ENCODE results near the gene NCAN.

NCAN gene

DNA sequence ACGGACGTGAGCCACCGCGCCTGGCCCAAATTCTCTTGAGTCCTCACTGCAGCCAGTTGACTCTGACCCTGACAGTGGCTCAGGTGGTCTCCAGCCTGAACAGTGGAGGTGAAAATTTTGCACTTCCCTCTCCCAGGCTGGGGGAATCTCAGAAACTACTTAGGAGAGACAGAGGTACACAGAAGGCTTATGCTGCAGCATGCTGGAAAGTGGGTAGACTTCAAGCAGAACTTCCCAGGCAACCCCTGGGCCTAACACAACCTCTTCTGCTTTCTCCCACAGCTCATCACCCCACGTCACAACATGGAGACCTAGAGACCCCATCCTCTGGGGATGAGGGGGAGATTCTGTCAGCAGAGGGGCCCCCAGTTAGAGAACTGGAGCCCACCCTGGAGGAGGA is 14.4 kb downstream of the NCAN start:
- TF ChIP-seq ZBTB7A (IDR thresholded peaks at IDR 0.05; ENCODE audit: low read depth) = no peak
- no peak for TF ChIP-seq EP300 (IDR thresholded peaks at IDR 0.05; ENCODE audit: borderline replicate concordance)
- no peak for TF ChIP-seq FOXM1 (IDR thresholded peaks at IDR 0.05; ENCODE audit: borderline replicate concordance, low read depth)
- TF ChIP-seq, protein P1, sequence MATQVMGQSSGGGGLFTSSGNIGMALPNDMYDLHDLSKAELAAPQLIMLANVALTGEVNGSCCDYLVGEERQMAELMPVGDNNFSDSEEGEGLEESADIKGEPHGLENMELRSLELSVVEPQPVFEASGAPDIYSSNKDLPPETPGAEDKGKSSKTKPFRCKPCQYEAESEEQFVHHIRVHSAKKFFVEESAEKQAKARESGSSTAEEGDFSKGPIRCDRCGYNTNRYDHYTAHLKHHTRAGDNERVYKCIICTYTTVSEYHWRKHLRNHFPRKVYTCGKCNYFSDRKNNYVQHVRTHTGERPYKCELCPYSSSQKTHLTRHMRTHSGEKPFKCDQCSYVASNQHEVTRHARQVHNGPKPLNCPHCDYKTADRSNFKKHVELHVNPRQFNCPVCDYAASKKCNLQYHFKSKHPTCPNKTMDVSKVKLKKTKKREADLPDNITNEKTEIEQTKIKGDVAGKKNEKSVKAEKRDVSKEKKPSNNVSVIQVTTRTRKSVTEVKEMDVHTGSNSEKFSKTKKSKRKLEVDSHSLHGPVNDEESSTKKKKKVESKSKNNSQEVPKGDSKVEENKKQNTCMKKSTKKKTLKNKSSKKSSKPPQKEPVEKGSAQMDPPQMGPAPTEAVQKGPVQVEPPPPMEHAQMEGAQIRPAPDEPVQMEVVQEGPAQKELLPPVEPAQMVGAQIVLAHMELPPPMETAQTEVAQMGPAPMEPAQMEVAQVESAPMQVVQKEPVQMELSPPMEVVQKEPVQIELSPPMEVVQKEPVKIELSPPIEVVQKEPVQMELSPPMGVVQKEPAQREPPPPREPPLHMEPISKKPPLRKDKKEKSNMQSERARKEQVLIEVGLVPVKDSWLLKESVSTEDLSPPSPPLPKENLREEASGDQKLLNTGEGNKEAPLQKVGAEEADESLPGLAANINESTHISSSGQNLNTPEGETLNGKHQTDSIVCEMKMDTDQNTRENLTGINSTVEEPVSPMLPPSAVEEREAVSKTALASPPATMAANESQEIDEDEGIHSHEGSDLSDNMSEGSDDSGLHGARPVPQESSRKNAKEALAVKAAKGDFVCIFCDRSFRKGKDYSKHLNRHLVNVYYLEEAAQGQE (IDR thresholded peaks at IDR 0.05; ENCODE audit: low read depth) = no peak
- TF ChIP-seq TAF1 (IDR thresholded peaks at IDR 0.05; ENCODE audit: low read depth) = no peak
- TF ChIP-seq, protein P2, sequence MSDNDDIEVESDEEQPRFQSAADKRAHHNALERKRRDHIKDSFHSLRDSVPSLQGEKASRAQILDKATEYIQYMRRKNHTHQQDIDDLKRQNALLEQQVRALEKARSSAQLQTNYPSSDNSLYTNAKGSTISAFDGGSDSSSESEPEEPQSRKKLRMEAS (IDR thresholded peaks at IDR 0.05) = no peak
- TF ChIP-seq TCF12 (IDR thresholded peaks at IDR 0.05; ENCODE audit: low read depth) = no peak
- TF ChIP-seq RAD21 (IDR thresholded peaks at IDR 0.05; ENCODE audit: low read depth) = no peak
- TF ChIP-seq YY1 (IDR thresholded peaks at IDR 0.05; ENCODE audit: low read depth) = no peak
- TF ChIP-seq NFIC (IDR thresholded peaks at IDR 0.05) = no peak
- no peak for TF ChIP-seq TEAD4 (IDR thresholded peaks at IDR 0.05)
- TF ChIP-seq CREB1 (IDR thresholded peaks at IDR 0.05; ENCODE audit: low read depth) = no peak
- no peak for TF ChIP-seq CEBPB (IDR thresholded peaks at IDR 0.05)
- TF ChIP-seq, protein P3, sequence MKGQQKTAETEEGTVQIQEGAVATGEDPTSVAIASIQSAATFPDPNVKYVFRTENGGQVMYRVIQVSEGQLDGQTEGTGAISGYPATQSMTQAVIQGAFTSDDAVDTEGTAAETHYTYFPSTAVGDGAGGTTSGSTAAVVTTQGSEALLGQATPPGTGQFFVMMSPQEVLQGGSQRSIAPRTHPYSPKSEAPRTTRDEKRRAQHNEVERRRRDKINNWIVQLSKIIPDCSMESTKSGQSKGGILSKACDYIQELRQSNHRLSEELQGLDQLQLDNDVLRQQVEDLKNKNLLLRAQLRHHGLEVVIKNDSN (IDR thresholded peaks at IDR 0.05) = no peak

DNA sequence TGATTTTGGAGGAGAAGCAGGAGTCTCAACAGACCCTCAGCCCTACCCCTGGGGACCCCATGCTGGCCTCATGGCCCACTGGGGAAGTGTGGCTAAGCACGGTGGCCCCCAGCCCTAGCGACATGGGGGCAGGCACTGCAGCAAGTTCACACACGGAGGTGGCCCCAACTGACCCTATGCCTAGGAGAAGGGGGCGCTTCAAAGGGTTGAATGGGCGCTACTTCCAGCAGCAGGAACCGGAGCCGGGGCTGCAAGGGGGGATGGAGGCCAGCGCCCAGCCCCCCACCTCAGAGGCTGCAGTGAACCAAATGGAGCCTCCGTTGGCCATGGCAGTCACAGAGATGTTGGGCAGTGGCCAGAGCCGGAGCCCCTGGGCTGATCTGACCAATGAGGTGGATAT is 14.9 kb downstream of the NCAN start:
- TF ChIP-seq TAF1 (IDR thresholded peaks at IDR 0.05; ENCODE audit: low read depth) (no peak), NFIC (IDR thresholded peaks at IDR 0.05) (no peak), CREB1 (IDR thresholded peaks at IDR 0.05; ENCODE audit: low read depth) (no peak), YY1 (IDR thresholded peaks at IDR 0.05; ENCODE audit: low read depth) (no peak), ZBTB7A (IDR thresholded peaks at IDR 0.05; ENCODE audit: low read depth) (no peak), EP300 (IDR thresholded peaks at IDR 0.05; ENCODE audit: borderline replicate concordance) (no peak), TEAD4 (IDR thresholded peaks at IDR 0.05) (no peak), CEBPB (IDR thresholded peaks at IDR 0.05) (no peak), FOXM1 (IDR thresholded peaks at IDR 0.05; ENCODE audit: borderline replicate concordance, low read depth) (no peak), EGR1 (IDR thresholded peaks at IDR 0.05) (no peak)
- TF ChIP-seq, protein P2 (IDR thresholded peaks at IDR 0.05) = no peak
- TF ChIP-seq, protein P1 (IDR thresholded peaks at IDR 0.05; ENCODE audit: low read depth) = no peak

DNA sequence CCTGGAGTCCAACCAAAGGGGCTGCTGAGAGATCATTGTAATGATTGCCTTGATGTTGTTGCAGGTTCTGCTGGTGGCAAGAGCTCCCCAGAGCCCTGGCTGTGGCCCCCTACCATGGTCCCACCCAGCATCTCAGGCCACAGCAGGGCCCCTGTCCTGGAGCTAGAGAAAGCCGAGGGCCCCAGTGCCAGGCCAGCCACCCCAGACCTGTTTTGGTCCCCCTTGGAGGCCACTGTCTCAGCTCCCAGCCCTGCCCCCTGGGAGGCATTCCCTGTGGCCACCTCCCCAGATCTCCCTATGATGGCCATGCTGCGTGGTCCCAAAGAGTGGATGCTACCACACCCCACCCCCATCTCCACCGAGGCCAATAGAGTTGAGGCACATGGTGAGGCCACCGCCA is 15.5 kb downstream of the NCAN start:
- TF ChIP-seq RAD21 (IDR thresholded peaks at IDR 0.05; ENCODE audit: low read depth) (no peak), TCF12 (IDR thresholded peaks at IDR 0.05; ENCODE audit: low read depth) (no peak), EP300 (IDR thresholded peaks at IDR 0.05; ENCODE audit: borderline replicate concordance) (no peak), YY1 (IDR thresholded peaks at IDR 0.05; ENCODE audit: low read depth) (no peak), CREB1 (IDR thresholded peaks at IDR 0.05; ENCODE audit: low read depth) (no peak), EGR1 (IDR thresholded peaks at IDR 0.05) (no peak), FOXM1 (IDR thresholded peaks at IDR 0.05; ENCODE audit: borderline replicate concordance, low read depth) (no peak), TEAD4 (IDR thresholded peaks at IDR 0.05) (no peak), ZBTB7A (IDR thresholded peaks at IDR 0.05; ENCODE audit: low read depth) (no peak), TAF1 (IDR thresholded peaks at IDR 0.05; ENCODE audit: low read depth) (no peak), NFIC (IDR thresholded peaks at IDR 0.05) (no peak), CEBPB (IDR thresholded peaks at IDR 0.05) (no peak)
- TF ChIP-seq, protein P1 (IDR thresholded peaks at IDR 0.05; ENCODE audit: low read depth) = no peak
- TF ChIP-seq, protein P3 (IDR thresholded peaks at IDR 0.05) = no peak

DNA sequence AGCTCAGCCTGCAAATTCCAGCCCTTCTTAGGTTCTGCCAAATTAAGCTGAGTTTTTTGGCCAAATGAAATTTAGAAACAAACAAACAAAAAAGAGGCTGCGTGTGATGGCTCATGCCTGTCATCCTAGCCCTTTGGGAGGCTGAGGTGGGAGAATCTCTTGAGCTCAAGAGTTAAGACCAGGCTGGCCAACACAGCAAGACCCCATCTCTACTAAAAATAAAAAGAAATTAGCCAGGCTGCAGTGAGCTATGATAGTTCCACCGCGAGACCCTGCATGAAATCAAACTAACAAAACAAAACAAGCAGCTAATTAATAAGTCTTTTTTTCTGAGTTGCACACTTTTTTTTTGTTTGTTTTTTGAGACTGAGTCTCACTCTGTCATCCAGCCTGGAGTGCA is 17.9 kb downstream of the NCAN start:
- TF ChIP-seq, protein P3 (IDR thresholded peaks at IDR 0.05) = no peak
- TF ChIP-seq, protein P2 (IDR thresholded peaks at IDR 0.05) = no peak
- no peak for TF ChIP-seq TEAD4 (IDR thresholded peaks at IDR 0.05)
- no peak for TF ChIP-seq NFIC (IDR thresholded peaks at IDR 0.05)
- TF ChIP-seq TCF12 (IDR thresholded peaks at IDR 0.05; ENCODE audit: low read depth) = no peak
- TF ChIP-seq TAF1 (IDR thresholded peaks at IDR 0.05; ENCODE audit: low read depth) = no peak
- TF ChIP-seq EGR1 (IDR thresholded peaks at IDR 0.05) = no peak
